HepG2 (cell line): ENCODE data around the gene RCBTB2. TPM values are rescaled to one million over a fixed set of nuclear protein-coding genes. Genes with fewer than 3 reads are reported as not detected.
A peak's percentile ranks its signal among the peaks of the same experiment; 100 is the strongest.

Experiments used
- AFF4 ChIP-seq: sonication (generic); formaldehyde crosslinking; IDR thresholded peaks from 2 replicates; pipeline ENCODE4 v1.4.0; 2020; ENCODE audit warnings: missing genetic modification reagents
- ATF6 ChIP-seq: sonication (generic); formaldehyde crosslinking; conservative IDR thresholded peaks from 2 replicates; pipeline ENCODE4 v1.4.0; 2020; ENCODE audit warnings: missing genetic modification reagents
- CTCF ChIP-seq: sonication (generic); formaldehyde crosslinking; IDR thresholded peaks from 2 replicates; pipeline ENCODE4 v1.5.0; 2020; ENCODE audit warnings: mild to moderate bottlenecking, missing genetic modification reagents, moderate library complexity
- DPF2 ChIP-seq: sonication (generic); formaldehyde crosslinking; IDR thresholded peaks from 2 replicates; pipeline ENCODE4 v1.4.0; 2020; ENCODE audit warnings: mild to moderate bottlenecking, low read depth, missing genetic modification reagents, borderline replicate concordance
- DZIP1 ChIP-seq: sonication (generic); formaldehyde crosslinking; IDR thresholded peaks from 2 replicates; pipeline ENCODE4 v1.5.0; 2020; ENCODE audit warnings: mild to moderate bottlenecking, missing genetic modification reagents
- EED ChIP-seq: sonication (generic); formaldehyde crosslinking; IDR thresholded peaks from 2 replicates; pipeline ENCODE4 v1.5.0; 2020; ENCODE audit warnings: mild to moderate bottlenecking, missing genetic modification reagents
- REL ChIP-seq: sonication (generic); formaldehyde crosslinking; conservative IDR thresholded peaks from 2 replicates; pipeline ENCODE4 v1.8.0; 2022; ENCODE audit warnings: mild to moderate bottlenecking, missing genetic modification reagents, moderate library complexity
- YEATS2 ChIP-seq: sonication (generic); formaldehyde crosslinking; IDR thresholded peaks from 2 replicates; pipeline ENCODE4 v1.4.0; 2020; ENCODE audit warnings: missing genetic modification reagents, borderline replicate concordance
- ZNF280D ChIP-seq: sonication (generic); formaldehyde crosslinking; IDR thresholded peaks from 2 replicates; pipeline ENCODE4 v1.5.1; 2020; ENCODE audit warnings: mild to moderate bottlenecking, missing genetic modification reagents
- ZNF331 ChIP-seq: sonication (generic); formaldehyde crosslinking; IDR thresholded peaks from 2 replicates; pipeline ENCODE4 v1.4.0; 2020; ENCODE audit warnings: missing genetic modification reagents
- ZNF335 ChIP-seq: sonication (generic); formaldehyde crosslinking; IDR thresholded peaks from 2 replicates; pipeline ENCODE4 v1.4.0; 2020; ENCODE audit warnings: missing genetic modification reagents
- ZNF713 ChIP-seq: sonication (generic); formaldehyde crosslinking; IDR thresholded peaks from 2 replicates; pipeline ENCODE4 v1.4.0; 2020; ENCODE audit warnings: mild to moderate bottlenecking, missing genetic modification reagents
- ZNF792 ChIP-seq: IDR thresholded peaks from 2 replicates; pipeline ENCODE4 v1.6.1; 2016
- polyA plus RNA-seq, 8 experiments: library from polyadenylated mRNA; depleted of rRNA in 3 of 8; stranded (reverse) in 7 of 8; unstranded in 1 of 8; fragments of >200 nt; fragmentation: Illumina TruSeq in 4 of 8; extraction: Trizol in 4 of 8; gene quantifications; 2 replicates each; pipeline versions ENCODE4 v1.2.1 to v1.2.3, GENCODE V29; 2011 to 2016; ENCODE audit warnings: low read depth in 4 of 8, missing spikeins in 1 of 8, mixed read lengths in 1 of 8; ENCODE audit not compliant: insufficient read depth in 1 of 8
- total RNA-seq, 5 experiments: library from RNA; depleted of rRNA; stranded (reverse); fragments of >200 nt; fragmentation: Illumina TruSeq; extraction: Trizol; gene quantifications; 2 replicates each; pipeline ENCODE4 v1.2.3, GENCODE V29; 2016; ENCODE audit warnings: low read depth in 1 of 5

Gene RCBTB2
- total and polyA plus RNA-seq, 2 of the 13 experiments (the other 11 are each of a cell fraction or from before 2014, with no cell fraction given) = 1.9 to 2.7 TPM

- TF ChIP-seq ZNF792 (CRISPR knock-in tag) (peak; percentile 72), YEATS2 (peak; percentile 89), ZNF280D (CRISPR knock-in tag) (no peak; the same call in 1 of the 2 replicates), ZNF713 (CRISPR knock-in tag) (0 out of 2 replicates have a peak, but pooled peaks have one; percentile 1), REL (peak; percentile 65; the same call in 1 of the 2 replicates), DPF2 (CRISPR knock-in tag) (no peak), ATF6 (CRISPR knock-in tag) (0 out of 2 replicates have a peak, but pooled peaks have one; percentile 38), EED (CRISPR knock-in tag) (no peak), ZNF335 (peak; percentile 65; the same call in 1 of the 2 replicates), ZNF331 (peak; percentile 69; the same call in 1 of the 2 replicates), CTCF (CRISPR knock-in tag) (peak; percentile 17; the same call in 1 of the 2 replicates), AFF4 (CRISPR knock-in tag) (no peak), DZIP1 (peak; percentile 64; the same call in 1 of the 2 replicates)
These were observed at the start of gene RCBTB2 (continued) for GRCh38 chr13:48532506-48533499.
